Muscle layer of colon (tissue), 2 donors: ENCODE measurements around the gene UBN2.
"Not testable (repeated sequence)": the region's sequence is repeated elsewhere in the genome, so short reads cannot be mapped to it uniquely, and the experiment has no call there.

Experiments
- H3K27ac ChIP-seq: one replicate; pipeline ENCODE4 v1.7.0; 2013; ENCODE audit warnings: low read depth, mild to moderate bottlenecking, low read length, moderate library complexity
- H3K27me3 ChIP-seq, 2 donors: one replicate each; pipeline ENCODE4 v1.7.0; 2013; ENCODE audit warnings: low read length in 2 of 2, mild to moderate bottlenecking in 2 of 2; ENCODE audit not compliant: insufficient read depth in 2 of 2, control insufficient read depth in 1 of 2
- H3K36me3 ChIP-seq: one replicate; pipeline ENCODE4 v1.7.0; 2013; ENCODE audit warnings: mild to moderate bottlenecking, low read length; ENCODE audit not compliant: insufficient read depth
- H3K4me1 ChIP-seq: one replicate; pipeline ENCODE4 v1.7.0; 2013; ENCODE audit warnings: mild to moderate bottlenecking, low read length; ENCODE audit not compliant: insufficient read depth
- H3K4me3 ChIP-seq, 2 donors: one replicate each; pipeline ENCODE4 v1.7.0; 2013; ENCODE audit warnings: low read length in 2 of 2, low read depth in 1 of 2, mild to moderate bottlenecking in 1 of 2, moderate library complexity in 1 of 2
- H3K9ac ChIP-seq: one replicate; pipeline ENCODE4 v1.7.0; 2013; ENCODE audit warnings: low read length
- H3K9me3 ChIP-seq: one replicate; pipeline ENCODE4 v1.7.0; 2013; ENCODE audit warnings: mild to moderate bottlenecking, low read length
- donor health status: abdominal sarcoma.
- donor health status: Adenocarcinoma of cecum.

Gene UBN2

GRCh38 chr7:139300390-139300789 is 69.4 kb downstream of the UBN2 start:
- Histone ChIP-seq H3K27me3 (no peaks in the 10 kb centered on the region), H3K36me3 (no peaks in the 10 kb centered on the region), H3K9me3 (no peaks in the 10 kb centered on the region), H3K4me3 (no peak overlapping the region), H3K27ac (no peak overlapping the region), H3K9ac (no peak overlapping the region), H3K4me1 (no peaks in the 10 kb centered on the region)

DNA sequence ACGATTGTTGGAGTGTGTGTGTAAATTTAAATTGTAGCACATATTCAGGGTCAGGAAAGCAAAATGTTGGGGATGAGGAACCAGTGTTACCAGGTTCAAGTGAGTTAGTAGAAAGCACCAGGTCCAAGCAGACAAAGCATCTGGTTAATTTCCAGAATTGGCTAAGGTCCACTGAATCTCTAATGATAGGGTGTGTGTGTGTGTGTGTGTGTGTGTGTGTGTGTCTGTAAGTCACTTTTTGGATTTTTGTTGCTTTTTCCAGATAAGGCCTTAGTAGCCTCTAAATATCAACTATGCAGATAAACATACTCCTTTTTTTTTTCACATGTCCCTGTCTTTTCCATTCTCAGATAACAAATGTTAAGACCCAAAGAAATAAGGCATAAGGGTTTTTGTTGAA is 73.5 kb downstream of the UBN2 start:
- no peaks in the 10 kb centered on the region for H3K27me3 ChIP-seq
- H3K27ac ChIP-seq = no peak overlapping the region
- H3K9ac ChIP-seq = no peak overlapping the region
- H3K36me3 ChIP-seq = no peaks in the 10 kb centered on the region
- H3K4me1 ChIP-seq = no peaks in the 10 kb centered on the region
- no peaks in the 10 kb centered on the region for H3K9me3 ChIP-seq
- H3K4me3 ChIP-seq = no peak overlapping the region

DNA sequence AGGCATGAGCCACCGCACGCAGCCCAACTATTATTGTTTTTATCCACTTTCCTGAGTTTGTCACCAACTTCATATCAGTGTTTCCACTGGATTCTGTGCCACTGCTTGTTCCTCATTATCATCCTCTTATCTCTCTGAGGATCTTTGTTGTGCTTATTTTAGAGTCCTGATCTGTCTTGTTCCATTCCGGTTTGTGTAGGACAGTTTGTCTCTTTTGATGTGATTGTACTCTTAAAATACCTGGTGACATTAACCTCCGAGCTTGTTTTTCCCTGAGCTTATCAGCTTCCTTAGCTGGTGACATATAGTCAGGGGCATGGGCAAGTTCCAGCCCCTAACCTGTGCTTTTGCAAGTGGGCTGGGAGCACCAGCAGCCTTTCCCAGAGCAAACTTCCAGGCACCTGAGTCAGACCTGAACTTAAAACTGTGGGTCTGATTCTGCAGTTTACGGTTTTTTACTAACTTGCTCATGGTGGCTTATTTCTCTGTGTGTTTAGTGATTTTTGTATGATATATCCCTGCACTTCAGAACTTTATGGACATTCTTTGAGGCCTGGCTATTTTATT is 87.0 kb downstream of the UBN2 start:
- H3K9me3 ChIP-seq = no peaks in the 10 kb centered on the region
- H3K36me3 ChIP-seq = no peaks in the 10 kb centered on the region
- H3K27me3 ChIP-seq = no peaks in the 10 kb centered on the region
- no peak overlapping the region for H3K27ac ChIP-seq
- no peaks in the 10 kb centered on the region for H3K4me1 ChIP-seq
- no peak overlapping the region for H3K9ac ChIP-seq
- no peak overlapping the region for H3K4me3 ChIP-seq

DNA sequence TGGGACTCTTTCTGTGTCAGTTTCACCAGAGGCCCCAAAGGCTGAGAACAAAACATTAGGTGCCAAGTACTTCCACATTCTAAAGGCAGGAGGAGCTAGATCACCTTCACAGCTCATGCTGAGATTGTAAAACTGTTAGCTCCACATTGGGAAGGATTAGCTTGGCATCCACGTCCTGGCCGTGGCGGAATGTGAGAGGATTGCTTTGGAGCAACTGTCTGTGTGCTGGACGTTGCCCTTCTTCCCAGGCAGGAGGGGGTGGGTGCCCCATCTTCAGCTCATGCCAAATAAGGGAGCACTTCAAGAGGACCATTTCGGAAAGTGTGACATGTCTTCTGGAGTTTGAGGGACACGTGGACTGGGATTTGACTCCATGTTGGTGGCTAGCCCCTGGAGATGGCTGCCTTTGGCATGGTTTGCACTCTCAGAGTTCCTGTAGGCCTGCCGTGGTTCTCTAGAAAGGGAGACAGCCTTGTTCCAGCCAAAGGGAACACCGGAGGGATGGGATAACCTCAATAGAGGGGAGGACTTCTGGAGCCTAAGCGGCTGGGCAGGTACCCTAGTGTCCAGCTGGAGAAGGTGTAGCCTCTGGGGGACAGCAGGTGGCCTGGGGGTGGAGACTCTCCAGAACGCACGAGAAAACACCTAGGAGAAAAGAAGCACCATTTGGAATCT is 90.2 kb downstream of the UBN2 start:
- Histone ChIP-seq H3K36me3 (no peaks in the 10 kb centered on the region), H3K4me3 (no peak overlapping the region), H3K27ac (no peak overlapping the region), H3K9ac (no peak overlapping the region), H3K27me3 (no peaks in the 10 kb centered on the region), H3K4me1 (no peaks in the 10 kb centered on the region), H3K9me3 (no peaks in the 10 kb centered on the region)

- not testable (repeated sequence) for H3K27me3 ChIP-seq, H3K9ac ChIP-seq, H3K4me1 ChIP-seq, H3K36me3 ChIP-seq, H3K9me3 ChIP-seq, H3K4me3 ChIP-seq, H3K27ac ChIP-seq
Observed at GRCh38 chr7:139324709-139325108, 93.7 kb downstream of the UBN2 start.

DNA sequence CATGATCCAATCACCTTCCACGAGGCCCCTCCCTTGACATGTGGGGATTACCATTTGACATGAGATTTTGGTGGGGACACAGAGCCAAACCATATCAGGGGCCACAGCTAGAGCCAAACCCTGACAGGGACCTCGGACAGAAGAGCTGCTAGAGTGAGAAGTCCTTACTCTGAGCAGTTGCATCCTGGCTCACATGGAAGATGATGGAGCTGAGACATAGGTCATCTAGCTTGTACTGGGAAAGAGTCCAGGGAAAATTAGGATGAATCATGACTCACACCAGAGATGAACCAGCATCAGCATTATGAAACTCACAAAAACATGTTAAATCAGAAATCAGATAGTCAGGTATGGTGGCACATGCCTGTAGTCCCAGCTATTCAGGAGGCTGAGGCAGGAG is 97.3 kb downstream of the UBN2 start:
- H3K9me3 ChIP-seq = no peaks in the 10 kb centered on the region

GRCh38 chr7:139329119-139329518 is 98.1 kb downstream of the UBN2 start:
- Histone ChIP-seq H3K4me3 (no peak overlapping the region), H3K9me3 (no peaks in the 10 kb centered on the region), H3K36me3 (no peaks in the 10 kb centered on the region), H3K4me1 (no peaks in the 10 kb centered on the region), H3K27me3 (no peaks in the 10 kb centered on the region), H3K27ac (no peak overlapping the region), H3K9ac (no peak overlapping the region)

More for the DNA sequence above, 97.3 kb downstream of the UBN2 start:
- no peak overlapping the region for H3K27ac ChIP-seq
- H3K4me1 ChIP-seq = no peaks in the 10 kb centered on the region
- no peak overlapping the region for H3K4me3 ChIP-seq
- H3K9ac ChIP-seq = no peak overlapping the region
- H3K36me3 ChIP-seq = no peaks in the 10 kb centered on the region
- H3K27me3 ChIP-seq = no peaks in the 10 kb centered on the region

DNA sequence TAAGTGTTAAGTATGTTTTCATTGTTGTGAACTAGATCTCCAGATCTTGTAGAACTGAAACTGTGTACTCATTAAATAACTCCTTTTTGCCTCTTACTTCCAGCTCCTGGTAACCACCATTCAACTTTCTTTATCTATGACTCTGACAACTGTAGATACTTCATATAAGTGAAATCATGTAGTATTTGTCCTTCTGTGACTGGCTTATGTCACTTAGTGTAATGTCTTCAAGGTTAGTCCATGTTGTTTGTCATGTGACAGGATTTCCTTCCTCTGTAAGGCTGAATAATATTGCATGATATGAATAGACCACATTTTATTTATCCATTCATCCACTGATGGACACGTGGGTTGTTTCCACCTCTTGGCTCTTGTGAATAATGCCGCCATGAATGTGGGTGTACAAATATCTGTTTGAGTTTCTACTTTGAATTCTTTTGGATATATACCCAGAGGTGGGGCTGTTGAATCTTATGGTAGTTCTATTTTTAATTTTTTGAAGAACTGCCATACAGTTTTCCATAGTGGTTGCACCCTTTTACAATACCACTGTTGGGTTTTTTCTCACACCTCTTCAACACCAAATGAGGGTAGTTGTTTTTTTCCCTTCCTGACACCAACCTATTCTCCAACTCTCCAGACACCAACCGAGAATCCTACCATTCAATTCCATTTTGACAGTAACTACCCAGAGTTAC is 99.4 kb downstream of the UBN2 start:
- Histone ChIP-seq H3K4me3 (no peak overlapping the region), H3K27me3 (no peaks in the 10 kb centered on the region), H3K27ac (no peak overlapping the region), H3K9me3 (no peaks in the 10 kb centered on the region), H3K4me1 (no peaks in the 10 kb centered on the region), H3K36me3 (no peaks in the 10 kb centered on the region), H3K9ac (no peak overlapping the region)

DNA sequence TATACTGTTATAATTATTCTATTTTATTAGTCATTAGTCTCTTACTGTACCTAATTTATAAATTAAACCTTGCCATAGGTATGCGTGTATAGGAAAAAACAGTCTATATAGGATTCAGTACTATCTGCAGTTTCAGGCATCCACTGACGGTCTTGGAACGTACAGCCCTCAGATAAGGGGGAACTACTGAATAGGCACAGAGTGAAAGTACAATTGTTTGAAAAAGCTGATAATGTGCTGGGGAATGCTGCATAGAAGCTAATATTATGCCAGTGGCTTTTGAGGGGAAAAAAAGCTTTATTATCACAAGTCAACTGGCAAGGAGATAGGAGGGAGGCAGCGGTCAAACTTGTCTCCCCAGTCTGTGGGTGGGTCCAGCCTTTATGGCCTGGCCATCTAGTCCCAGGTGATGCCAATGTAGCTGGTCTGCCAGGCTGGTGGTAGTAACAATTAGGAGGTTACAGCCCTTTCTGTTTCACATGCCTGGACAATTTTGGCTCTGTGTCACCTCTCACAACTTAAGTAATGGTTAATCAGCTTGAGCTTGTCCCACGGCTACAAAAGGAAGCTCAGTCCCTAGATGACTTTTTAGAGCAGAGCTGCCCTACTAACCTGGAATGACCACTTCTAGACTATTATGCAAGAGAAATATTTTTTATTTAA is 101.8 kb downstream of the UBN2 start:
- Histone ChIP-seq H3K9ac (no peak overlapping the region), H3K4me1 (no peaks in the 10 kb centered on the region), H3K9me3 (no peaks in the 10 kb centered on the region), H3K4me3 (no peak overlapping the region), H3K27me3 (no peaks in the 10 kb centered on the region), H3K36me3 (no peaks in the 10 kb centered on the region), H3K27ac (no peak overlapping the region)

GRCh38 chr7:139333443-139333842 is 102.4 kb downstream of the UBN2 start:
- not testable (repeated sequence) for H3K36me3 ChIP-seq, H3K27me3 ChIP-seq, H3K9ac ChIP-seq, H3K4me1 ChIP-seq, H3K9me3 ChIP-seq, H3K27ac ChIP-seq, H3K4me3 ChIP-seq

DNA sequence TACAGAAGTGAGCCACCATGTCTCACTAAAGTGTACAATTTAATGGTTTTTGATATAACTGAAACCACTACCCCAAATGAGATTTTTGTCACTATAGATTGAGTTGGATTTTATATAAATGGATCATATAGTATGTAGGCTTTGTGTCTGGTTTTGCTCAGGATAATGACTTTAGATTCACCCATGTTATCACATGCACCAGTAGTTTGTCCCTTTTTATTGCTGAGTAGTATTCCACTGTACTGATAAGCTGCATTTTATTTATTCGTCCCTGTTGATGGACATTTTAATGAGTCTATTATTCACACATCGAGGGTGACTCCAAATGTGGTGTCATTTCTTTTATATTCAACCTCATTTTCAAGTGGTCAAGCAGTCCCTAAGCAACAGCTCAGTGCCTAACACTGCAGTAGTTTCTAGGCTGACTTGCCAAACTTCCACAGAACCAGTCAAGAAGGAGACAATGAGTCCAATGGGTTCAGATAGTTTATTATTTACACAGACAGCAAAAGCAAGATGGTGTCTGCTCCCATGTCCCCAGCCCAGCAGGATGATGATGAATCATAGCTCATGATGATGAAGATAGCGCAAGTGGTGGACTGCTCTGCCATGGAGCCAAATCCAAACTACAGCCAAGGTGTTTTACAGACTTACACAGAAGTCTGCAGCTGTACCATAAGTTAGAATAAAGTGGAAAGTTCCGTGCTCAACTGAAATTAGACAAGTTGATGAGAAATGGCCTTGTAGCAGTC is 103.5 kb downstream of the UBN2 start:
- H3K36me3 ChIP-seq = no peaks in the 10 kb centered on the region
- no peaks in the 10 kb centered on the region for H3K27me3 ChIP-seq
- H3K9me3 ChIP-seq = no peaks in the 10 kb centered on the region
- H3K4me1 ChIP-seq = no peaks in the 10 kb centered on the region
- H3K4me3 ChIP-seq = no peak overlapping the region
- no peak overlapping the region for H3K9ac ChIP-seq
- no peak overlapping the region for H3K27ac ChIP-seq
